ENCODE results near the gene GRM5.

Gene GRM5

DNA sequence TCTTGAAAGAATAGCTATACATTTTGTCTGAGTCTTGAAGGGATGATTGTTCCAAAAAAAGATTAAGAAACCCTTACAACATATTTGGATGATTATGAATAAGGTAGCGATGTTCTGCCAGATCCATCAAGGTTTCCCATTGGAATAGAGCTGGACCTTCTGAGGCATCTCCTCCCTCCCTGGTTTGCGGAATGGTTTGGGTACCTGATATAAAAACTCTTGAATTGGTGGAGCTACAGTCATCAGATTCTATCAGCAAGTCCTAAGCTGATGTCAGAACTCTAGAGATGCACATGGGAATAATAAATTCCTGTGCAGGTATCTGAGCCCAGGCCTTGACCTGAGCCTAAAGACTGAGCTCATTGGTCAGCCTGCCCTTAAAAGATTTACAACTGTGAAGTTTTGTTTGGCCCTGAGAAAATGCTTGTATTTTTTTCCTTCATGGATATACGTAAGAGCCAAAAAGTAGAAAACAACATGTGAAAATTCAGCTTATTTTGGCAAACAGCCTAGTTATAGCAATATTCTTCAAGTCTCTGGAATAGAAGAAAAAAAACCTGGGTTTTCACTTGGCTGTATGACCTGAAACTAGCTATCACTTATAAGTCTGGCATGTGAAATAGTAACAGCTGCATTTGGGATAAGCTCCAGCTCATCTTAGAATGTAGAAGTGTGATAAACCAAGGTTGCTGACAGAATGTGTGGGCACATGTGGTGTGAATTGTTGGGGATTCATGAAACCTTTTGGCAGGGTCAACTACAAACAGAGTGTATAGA, 462.5 kb downstream of the GRM5 start:
- DNase-seq = no peak

- DNase-seq = no peak
These were observed 468.4 kb downstream of the GRM5 start for GRCh38 chr11:88597387-88597786.

DNA sequence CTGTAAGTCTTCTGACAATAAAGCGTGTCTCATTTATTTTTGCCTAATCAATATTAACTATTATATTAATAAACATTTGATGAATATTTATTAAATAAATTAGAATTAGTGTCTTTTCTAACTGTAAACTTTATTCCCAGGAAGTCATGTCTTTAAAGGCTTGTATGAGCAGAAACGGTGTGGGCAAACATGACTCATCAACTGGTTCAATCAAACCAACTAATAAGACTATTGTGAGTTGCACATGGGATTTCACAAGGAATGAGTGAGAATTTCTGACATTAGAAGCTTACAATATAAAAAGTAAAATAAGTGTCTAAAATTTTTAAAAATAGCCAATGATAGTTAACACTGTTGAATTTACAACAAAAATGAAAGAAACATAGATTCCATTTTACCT, 469.0 kb downstream of the GRM5 start:
- no peak for DNase-seq

GRCh38 chr11:88594274-88594950, 471.4 kb downstream of the GRM5 start:
- DNase-seq = no peak

GRCh38 chr11:88590361-88590760, 475.4 kb downstream of the GRM5 start:
- DNase-seq = no peak

GRCh38 chr11:88583251-88583650, 482.5 kb downstream of the GRM5 start:
- DNase-seq = no peak

- no peak for DNase-seq
These were observed 486.3 kb downstream of the GRM5 start for GRCh38 chr11:88579466-88579865.

DNA sequence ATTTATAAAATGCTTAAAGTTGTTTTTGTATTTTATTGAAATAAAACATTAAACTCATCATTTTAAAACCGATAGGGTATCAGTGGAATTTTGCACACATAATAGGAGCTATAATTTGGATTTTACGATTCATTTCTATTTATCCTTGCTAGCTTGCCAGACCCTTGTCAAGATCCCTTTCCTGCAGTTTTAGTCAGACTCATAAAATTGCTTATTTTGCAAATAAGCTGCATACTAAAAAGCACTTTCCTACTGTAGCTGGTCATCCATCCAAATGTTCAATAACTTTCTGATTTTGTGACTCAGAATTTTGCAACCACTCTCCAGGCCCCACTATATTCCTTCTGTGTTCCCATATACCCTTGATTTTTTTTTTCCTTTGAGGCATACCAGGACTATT, 489.0 kb downstream of the GRM5 start:
- no peak for DNase-seq

- no peak for DNase-seq
These were observed 489.9 kb downstream of the GRM5 start for GRCh38 chr11:88575916-88576315.

DNA sequence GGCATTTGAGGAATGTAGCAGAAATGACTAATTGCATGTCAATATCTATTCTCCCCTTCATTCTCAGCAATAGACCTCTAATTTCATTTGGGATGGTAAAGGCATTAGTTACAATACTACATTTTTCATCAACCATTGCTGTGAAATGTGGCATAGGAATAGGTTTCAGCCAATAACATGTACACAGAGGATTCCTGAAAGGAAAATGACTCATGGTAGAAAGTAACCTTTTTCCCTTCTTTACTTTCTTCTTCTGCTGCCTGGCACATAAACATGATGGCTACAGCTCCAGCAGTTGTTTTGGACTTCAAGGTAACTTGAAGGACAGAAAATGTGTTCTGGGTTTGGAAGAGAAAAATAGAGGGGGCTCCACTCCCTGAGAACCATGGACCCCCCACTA, 496.4 kb downstream of the GRM5 start:
- no peak for DNase-seq

- DNase-seq = no peak
These were observed 510.0 kb downstream of the GRM5 start for GRCh38 chr11:88555829-88556202.

GRCh38 chr11:88555018-88555828, 510.6 kb downstream of the GRM5 start:
- no peak for DNase-seq

GRCh38 chr11:88553204-88553603, 512.6 kb downstream of the GRM5 start:
- DNase-seq = no peak

GRCh38 chr11:88552379-88553062, 513.3 kb downstream of the GRM5 start:
- DNase-seq = no peak

DNA sequence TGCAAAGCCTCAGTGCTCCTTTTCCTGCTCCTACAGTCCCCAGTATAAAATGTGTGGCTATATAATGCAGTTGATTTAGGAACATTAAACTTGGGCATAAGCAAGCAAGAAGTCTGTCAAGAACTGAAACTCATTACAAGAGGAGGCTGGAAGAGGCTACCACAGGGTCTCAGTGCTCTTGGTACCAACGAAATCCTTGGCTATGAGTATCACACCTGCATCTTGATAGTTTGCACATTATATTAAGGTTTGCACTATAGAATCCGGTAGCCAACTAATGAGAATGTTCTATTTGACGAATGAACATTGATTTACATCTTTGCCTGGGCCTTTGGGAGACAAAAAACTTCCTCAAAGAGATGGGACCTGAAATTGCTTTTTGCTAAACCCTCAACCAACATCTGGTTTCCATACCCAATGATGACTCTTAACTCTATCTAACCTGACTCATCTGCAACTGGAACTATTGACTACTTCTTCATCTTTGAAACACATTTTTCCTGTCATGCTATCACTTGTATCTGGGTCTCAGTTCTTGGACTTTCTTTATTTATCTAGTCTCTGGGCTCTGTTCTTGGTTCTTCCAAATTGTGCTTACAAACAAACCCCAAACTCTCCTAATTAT, 521.0 kb downstream of the GRM5 start:
- DNase-seq = no peak

DNA sequence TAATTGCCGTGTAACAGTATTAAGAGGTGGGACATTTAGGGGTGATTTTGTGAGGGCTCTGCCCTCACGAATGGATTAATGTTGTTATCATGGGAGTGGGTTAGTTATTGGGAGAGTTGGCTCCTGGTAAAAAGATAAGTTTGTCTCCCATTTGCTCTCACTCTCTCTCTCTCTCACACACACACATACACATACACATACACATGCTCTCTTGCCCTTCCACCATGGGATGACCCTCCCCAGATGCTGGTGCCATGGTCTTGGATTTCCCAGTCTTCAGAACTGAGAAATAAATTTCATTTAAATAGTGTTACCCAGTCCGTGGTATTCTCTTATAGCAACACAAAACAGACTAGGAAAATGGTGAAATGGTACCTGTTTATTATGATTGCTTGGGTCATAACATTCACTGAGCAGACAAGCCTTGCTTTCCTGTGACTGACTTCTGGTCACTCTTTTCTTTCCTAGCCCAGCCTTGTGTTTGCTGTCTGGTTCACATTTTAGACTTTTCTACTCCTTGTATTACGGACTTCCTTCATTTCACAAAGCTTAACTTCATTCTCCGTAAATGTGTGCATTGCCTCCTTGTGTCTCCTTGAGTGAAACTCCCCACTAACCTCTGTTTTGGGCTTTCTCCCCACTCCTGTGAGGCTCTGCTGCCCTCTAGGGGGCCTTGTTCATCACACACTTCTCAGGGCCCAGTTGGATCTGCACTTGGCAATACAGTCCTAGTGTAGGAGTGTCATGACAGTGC, 521.7 kb downstream of the GRM5 start:
- no peak for DNase-seq

- no peak for DNase-seq
These were observed 524.8 kb downstream of the GRM5 start for GRCh38 chr11:88541006-88541405.

- no peak for DNase-seq
These were observed 527.7 kb downstream of the GRM5 start for GRCh38 chr11:88538098-88538497.

DNA sequence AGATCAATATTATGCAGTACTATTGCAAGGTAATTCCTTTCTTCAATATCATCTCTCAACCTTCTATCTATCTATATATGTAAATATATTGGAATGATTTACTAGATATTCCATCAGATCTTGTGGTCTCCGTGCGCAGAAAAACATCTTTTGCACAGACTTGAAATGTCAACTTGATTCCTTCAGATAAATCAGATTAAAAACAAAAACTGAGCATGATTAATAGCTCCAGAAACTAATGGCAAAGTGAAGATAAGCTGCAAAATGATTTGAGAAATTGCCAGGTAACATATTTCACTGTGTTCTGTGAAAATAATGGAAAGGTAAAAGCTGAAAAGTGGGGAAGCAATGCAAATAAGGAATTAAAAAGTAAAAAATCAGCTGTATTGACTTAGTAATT, 528.2 kb downstream of the GRM5 start:
- DNase-seq = no peak

GRCh38 chr11:88536616-88537265, 529.0 kb downstream of the GRM5 start:
- DNase-seq = no peak

- no peak for DNase-seq
These were observed 529.8 kb downstream of the GRM5 start for GRCh38 chr11:88535916-88536547.

Measured in GOT3 (cell line).